Measurements from ENCODE around the gene MPP7.

MPP7 gene

DNA sequence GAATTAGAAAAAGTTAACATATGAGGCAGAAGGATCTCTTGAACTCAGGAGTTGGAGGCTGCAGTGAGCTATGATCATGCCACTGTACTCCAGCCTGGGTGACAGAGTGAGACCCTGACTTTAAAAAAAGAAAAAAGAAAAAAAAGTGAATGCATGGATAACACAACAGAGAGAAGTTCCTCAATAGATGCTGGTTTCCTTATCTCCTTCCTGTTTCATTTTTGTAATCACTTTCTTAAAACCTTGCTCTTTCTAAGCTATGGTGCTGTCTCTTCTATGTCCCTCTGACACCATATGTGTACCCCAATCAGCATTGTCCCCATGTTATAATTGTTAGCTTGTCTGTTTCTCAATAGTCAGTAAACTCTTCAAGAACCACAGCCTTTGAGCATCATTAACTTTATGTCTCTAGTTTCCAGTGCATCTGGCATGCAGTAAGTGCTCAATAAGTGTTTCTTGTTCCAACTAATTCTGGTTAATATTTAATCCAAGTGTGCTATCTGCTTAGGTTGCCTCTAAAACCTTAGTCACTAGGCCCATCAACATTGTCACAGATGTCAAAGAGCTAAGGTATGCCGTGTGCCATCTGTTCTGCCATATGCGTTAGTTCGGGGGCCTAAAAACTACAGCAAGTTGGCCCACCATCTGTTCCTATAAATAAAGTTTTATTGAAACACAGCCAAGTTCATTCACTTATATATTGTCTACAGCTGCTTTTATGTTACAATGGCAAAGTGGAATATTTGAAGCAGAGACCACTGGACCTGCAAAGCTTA, 36.2 kb downstream of the MPP7 start:
- DNase-seq: no peak

DNA sequence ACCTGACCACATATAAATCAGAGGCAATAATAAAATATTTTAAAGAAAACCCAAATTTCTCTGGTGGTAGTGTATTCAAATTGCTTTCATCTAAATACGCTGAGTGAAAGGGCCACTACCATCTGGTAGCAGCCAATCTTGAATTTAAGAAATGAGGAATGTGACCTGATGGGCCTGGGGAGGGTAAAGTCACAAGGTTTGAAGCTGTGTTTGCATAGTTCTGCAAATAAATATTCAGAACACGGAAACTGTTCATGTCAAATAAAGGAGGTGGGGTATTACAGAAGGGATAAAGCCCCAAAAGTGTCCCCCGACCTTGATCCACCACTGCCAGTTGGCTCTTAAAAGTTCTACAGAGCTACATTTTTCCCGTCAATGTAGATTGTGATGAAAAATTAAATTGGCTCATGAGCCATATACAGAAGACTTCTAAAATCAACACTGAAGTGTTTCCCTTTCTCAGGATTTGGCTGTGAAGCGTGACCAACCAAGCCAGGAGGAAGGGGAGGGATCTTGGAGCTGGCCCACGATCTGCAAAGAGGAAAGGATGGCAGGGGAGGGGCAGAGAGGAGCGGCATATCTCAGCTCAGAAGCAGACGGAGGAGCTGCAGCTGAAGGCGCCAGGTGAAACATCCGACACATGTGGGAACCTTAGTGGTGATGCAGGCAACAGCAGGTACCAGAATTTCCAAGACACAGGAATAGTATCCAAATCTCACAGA, 39.6 kb downstream of the MPP7 start:
- DNase-seq: no peak

- no peak for DNase-seq
These were observed 46.1 kb downstream of the MPP7 start for GRCh38 chr10:28256776-28257175.

GRCh38 chr10:28254290-28254985, 48.4 kb downstream of the MPP7 start:
- no peak for DNase-seq

GRCh38 chr10:28253169-28253785, 49.6 kb downstream of the MPP7 start:
- no peak for DNase-seq
